WERI-Rb-1 (cell line): ENCODE data around the gene VPS4A.

ENCODE experiments used
- DNase-seq: peaks from one replicate; pipeline ENCODE4 v3.0.0-alpha.2; 2020
- H3K27ac ChIP-seq: fragments of 250-450 bp; sonication (Bioruptor Pico); 2 replicates; pipeline ENCODE4 v1.5.1; 2020; ENCODE audit warnings: mild to moderate bottlenecking, moderate library complexity
- H3K27me3 ChIP-seq: fragments of 250-450 bp; sonication (Bioruptor Pico); 2 replicates; pipeline ENCODE4 v1.5.1; 2021; ENCODE audit warnings: mild to moderate bottlenecking, low read depth, moderate library complexity; ENCODE audit not compliant: insufficient read depth, severe bottlenecking
- H3K36me3 ChIP-seq: fragments of 250-450 bp; sonication (Bioruptor Pico); 2 replicates; pipeline ENCODE4 v1.5.1; 2020; ENCODE audit warnings: mild to moderate bottlenecking, moderate library complexity
- H3K4me3 ChIP-seq: 2 replicates; pipeline ENCODE4 v1.5.1; 2011; ENCODE audit warnings: low read depth, mild to moderate bottlenecking, control low read depth, low read length
- H3K9me3 ChIP-seq: fragments of 250-450 bp; sonication (Bioruptor Pico); 2 replicates; pipeline ENCODE4 v1.5.1; 2021; ENCODE audit warnings: mild to moderate bottlenecking, moderate library complexity; ENCODE audit not compliant: severe bottlenecking
- CTCF ChIP-seq: IDR thresholded peaks from 2 replicates; pipeline ENCODE4 v1.5.1; 2011; ENCODE audit warnings: low read depth, mild to moderate bottlenecking, control low read depth, inconsistent platforms, low read length

VPS4A gene

DNA sequence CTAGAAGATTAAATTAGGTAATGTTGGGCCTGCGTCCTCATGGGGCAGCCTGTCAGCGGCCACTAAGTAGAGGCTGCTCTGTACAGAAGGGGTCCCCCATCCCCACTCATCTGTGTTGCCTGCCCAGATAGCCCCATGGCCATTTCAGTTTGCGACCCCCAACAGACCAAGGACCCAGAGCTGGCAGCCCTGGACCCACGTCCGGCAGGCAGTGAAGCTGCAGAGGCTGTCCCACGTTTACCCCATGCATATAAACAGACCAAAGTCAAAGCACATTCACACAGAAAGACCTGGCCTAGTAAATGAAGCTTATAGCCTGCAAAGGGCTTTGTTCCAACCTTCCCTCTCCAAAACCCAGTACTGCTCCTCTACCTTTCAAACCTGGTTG, 14.6 kb downstream of the VPS4A start:
- DNase-seq: no peak
- H3K27me3 ChIP-seq: no peaks in the 10 kb centered on the region
- no peak for TF ChIP-seq CTCF
- H3K4me3 ChIP-seq: no peak overlapping the region
- no peaks in the 10 kb centered on the region for H3K9me3 ChIP-seq
- no peak overlapping the region for H3K27ac ChIP-seq
- H3K36me3 ChIP-seq: peaks cover 89% of the 10 kb centered on the region

DNA sequence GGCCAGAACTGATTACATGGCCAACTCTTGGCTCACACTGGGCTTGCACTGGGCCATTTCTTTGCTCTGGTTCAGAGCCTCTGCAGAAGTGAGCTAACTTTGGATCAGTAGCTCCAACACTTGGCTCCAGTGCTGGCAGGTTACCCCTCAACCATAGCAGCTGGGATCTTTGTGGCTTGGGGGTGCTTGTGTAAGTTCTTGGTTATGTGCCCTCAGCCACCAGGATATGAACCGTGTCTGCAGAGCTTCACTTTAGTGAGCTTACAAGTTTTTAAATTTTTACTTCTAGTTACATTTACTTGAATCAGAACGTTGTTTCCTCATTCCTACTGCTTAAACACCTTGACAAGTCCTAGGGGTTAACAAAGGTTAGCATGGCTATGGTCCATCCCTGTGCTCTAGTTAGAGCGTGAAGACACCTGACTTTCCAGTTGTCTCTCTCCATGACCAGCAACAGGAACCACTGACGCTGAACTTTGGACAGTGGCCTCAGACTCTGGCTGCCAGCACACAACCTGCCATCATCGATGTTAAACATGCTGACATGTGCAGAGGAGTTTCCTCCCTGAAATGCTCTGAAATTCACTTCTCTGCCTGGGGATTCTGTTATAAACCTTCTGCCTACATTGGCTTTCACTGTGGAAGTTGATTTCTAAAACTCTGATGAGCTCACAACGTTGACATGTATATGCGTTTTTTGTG, 15.2 kb downstream of the VPS4A start:
- DNase-seq: no peak
- no peak overlapping the region for H3K27ac ChIP-seq
- H3K9me3 ChIP-seq: no peaks in the 10 kb centered on the region
- H3K27me3 ChIP-seq: no peaks in the 10 kb centered on the region
- H3K4me3 ChIP-seq: no peak overlapping the region
- TF ChIP-seq CTCF: no peak
- peaks cover 85% of the 10 kb centered on the region for H3K36me3 ChIP-seq

DNA sequence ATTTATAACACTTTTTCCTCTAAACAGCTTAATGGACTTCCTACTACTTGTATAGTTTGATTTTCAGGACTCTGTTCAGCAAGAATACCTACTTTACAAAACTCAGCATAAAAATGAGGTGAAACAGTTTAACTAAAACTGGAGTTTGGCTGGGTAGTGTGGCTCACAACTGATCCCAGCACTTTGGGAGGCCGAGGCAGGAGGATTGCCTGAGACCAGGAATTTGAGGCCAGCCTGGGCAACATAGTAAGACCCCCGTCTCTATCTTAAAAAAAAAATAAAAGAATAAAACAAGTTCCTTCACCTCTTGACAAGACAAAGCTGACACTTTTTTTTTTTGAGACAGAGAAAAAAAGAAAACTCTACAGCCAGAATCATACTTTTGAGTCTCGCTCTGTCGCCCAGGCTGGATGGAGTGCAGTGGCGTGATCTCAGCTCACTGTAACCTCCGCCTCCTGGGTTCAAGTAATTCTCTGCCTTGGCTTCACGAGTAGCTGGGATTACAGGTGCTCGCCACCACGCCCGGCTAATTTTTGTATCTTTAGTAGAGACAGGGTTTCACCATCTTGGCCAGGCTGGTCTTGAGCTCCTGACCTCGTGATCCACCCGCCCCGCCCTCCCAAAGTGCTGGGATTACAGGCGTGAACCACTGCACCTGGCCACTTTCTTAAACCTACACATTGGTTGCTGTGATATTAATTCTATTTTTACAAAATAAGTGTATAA, 16.6 kb downstream of the VPS4A start:
- no peaks in the 10 kb centered on the region for H3K9me3 ChIP-seq
- H3K36me3 ChIP-seq: peaks cover 84% of the 10 kb centered on the region
- H3K4me3 ChIP-seq: no peak overlapping the region
- H3K27ac ChIP-seq: no peak overlapping the region
- DNase-seq: no peak
- no peaks in the 10 kb centered on the region for H3K27me3 ChIP-seq
- no peak for TF ChIP-seq CTCF

- TF ChIP-seq CTCF: no peak
- Histone ChIP-seq H3K4me3 (no peak overlapping the region), H3K27ac (no peak overlapping the region), H3K27me3 (no peaks in the 10 kb centered on the region), H3K36me3 (peaks cover 84% of the 10 kb centered on the region), H3K9me3 (no peaks in the 10 kb centered on the region)
- DNase-seq: no peak
These were observed 17.7 kb downstream of the VPS4A start for GRCh38 chr16:69328854-69329316.

DNA sequence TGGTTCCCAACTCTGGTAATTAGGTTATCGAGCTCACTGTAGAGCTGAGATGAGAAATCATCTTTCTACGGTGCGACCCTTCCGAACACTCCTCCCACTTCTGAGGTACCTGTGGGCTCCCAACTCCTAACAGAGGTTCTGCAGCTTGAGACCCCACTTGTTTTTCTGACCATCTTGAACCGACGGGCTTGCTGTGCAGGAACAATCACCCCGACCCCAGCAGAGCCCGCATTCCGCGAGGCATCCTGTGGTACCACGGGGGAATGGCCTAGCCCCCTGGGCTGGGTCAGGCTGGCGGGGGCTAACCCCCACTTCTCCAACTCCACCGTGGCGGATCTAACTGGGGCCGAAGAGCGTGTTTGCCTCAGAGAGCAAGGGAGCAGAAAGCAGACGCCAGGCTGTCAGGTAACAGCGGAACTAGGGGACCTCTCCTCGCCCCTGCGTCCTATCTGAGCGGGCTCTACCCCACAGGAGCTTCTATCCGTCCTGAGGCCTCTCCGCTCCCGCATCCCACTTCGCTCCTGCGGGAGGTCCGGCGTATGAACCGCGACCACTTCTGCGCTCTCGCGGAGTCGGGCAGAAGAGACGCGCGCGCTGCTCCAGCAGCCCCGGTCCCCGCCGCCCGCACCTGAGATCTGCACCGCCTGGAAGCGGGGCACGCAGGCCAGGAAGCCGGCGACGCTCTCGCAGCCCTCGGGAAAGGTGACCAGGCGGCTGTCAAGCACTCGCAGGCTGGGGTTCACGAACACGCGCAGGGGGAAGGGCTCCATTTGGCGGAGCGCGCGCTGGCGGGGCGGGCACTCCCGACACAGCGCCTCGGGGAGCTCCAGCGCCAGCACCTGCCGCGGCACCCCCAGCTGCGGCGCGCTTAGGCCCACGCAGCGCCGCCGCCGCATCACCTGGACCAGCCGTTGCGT, 18.5 kb downstream of the VPS4A start:
- Histone ChIP-seq H3K36me3 (peaks cover 84% of the 10 kb centered on the region), H3K27ac (peak overlapping the region; percentile 92), H3K27me3 (no peaks in the 10 kb centered on the region), H3K4me3 (peak overlapping the region; percentile 40), H3K9me3 (no peaks in the 10 kb centered on the region)
- DNase-seq: no peak
- TF ChIP-seq CTCF: no peak
